GM18867 (cell line): ENCODE measurements around the gene TUNAR.

Experiments used
- ATAC-seq: cut with Tn5 transposase; IDR thresholded peaks from one replicate; pipeline ENCODE4 v1.9.1; 2021; ENCODE audit warnings: mild to moderate bottlenecking, moderate library complexity; ENCODE audit not compliant: unreplicated experiment

Gene TUNAR

DNA sequence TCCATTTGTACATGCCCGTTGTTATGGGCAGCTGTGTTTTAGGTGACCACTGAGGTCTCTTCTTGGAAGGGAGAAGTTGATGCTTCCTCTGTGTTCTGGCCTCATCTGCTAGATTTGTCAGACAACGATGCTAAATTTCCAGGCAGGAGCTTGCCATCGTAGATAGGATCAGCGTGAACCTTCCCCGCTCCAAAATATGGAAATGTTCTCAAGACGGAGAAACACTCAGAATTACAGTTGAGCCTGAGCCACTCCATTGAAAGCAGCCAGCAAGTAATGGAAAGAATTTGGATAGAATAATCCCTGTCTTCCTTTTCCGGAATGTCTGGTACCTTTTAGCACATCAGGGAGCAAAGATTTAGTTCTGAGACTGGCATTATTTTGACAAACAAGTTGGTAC, 34.8 kb downstream of the TUNAR start:
- ATAC-seq = no peak

DNA sequence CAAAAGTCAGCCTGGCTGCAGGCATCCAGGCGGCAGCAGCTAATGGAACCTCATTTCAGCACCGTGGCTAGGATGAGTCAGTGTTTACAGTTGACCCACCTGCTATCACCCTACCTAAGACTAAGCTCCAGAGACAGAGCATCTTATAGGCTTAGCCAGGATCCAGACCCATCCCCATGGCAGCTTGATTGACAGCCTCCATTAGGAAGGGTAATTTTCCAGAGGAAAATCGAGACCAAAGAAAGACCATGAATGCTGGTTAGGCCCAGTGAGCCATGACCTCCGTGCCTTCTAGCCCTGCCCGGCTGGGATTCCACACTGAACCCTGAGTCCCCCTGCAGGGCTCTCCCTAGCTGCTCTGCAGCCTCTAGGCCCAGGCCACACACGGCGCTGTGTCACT, 38.7 kb downstream of the TUNAR start:
- ATAC-seq = no peak

DNA sequence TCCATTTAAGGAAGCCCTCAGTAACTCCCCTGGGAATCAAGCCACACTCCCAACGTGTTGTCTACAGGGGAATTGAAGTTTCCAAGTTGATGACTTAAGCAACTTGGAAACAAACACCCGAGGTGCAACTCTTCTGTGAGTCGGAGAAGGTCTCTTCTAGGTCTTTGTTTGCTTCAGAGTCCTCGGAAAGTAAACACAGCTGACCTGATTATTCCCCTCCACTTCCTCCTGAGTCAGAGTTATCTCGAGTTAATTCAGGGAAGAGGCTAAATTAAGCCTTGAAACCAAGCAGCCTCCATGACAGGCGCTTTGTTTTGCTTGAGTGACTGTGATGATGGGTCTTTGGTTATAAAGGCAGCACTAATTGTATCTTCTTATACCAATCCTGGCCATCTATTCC, 41.8 kb downstream of the TUNAR start:
- no peak for ATAC-seq

DNA sequence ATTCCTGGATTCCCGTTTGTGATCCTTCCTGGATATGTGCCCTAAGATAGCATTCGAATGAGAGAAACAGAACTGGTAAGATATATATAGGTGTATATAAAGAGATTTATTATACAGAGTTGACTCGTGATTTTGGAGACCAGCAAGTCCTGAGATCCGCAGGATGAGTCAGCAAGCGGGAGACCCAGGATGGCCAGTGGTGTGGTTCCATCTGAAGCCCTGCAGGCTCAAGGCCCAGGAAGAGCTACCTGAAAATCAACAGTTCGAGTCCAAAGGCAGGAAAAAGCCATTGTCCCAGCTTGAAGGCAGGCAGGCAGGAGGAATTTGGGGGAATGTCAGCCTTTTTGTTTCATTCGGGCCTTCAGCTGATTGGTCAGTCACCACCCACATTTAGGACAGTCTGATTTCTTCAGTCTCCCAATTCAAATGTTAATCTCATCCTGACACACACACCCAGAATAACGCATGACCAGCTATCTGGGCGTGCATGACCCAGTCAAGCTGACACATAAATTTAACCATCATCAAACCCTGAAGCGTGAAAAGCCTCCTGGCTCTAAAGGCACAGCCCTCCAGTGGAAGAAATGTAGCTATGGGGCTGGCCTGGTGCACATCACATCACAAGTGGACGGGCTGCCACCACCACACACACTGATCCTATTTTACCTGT, 44.3 kb downstream of the TUNAR start:
- ATAC-seq = no peak

DNA sequence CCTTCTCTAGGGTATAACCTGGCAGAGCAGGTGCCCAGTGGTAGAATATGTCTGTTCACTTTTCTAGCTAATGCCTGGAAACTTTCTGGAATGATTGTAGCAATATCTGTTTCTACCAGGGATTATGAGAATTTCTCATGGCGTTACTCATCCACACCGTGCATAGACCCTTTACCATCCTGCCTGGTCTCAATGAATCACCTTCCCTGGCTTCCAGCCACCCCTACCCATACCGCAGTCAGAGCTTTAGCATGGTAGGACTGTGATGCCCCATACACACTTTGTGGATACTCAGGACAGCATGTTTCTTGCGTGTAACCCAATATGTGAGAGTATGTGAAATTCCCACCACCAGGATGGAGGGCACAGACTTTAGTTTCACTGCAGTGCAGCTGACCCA, 45.4 kb downstream of the TUNAR start:
- ATAC-seq = no peak

DNA sequence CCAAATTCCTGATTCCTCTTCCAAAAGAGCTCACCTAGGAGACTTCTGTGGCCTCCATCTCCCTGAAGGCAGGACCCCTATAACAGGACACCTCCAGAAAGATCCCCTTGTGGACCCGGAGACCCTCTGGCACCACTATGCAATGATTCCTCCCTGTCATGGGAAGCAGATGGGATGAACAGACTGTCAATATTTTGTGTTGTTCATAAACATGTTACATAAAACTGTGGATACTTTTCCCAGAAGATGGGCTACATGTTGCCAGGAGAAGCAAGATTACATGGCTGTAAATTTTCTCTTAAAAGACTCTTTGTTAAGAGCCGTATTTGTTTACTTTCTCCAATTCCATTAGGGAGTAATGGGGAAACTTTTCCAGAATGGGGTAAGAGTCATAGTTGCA, 52.1 kb downstream of the TUNAR start:
- no peak for ATAC-seq

DNA sequence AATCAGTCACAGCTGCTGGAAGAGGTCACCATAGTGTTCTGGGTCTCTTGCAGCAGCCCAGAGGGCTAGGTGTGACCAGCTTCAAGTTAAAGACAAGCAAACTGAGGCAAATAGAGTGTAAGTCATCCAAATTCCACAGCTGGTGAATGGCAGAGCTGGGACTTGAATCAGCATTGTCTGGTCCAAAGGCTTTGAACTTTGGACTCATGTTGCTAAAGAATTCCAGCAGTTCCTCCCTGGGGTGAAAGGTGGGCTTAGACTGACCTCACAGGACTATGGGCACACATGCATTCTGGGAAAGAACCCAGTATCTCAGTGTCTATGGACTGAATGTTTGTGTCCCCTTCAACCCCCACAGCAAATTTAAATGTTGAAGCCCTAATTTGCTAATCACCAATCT, 54.8 kb downstream of the TUNAR start:
- ATAC-seq = no peak

DNA sequence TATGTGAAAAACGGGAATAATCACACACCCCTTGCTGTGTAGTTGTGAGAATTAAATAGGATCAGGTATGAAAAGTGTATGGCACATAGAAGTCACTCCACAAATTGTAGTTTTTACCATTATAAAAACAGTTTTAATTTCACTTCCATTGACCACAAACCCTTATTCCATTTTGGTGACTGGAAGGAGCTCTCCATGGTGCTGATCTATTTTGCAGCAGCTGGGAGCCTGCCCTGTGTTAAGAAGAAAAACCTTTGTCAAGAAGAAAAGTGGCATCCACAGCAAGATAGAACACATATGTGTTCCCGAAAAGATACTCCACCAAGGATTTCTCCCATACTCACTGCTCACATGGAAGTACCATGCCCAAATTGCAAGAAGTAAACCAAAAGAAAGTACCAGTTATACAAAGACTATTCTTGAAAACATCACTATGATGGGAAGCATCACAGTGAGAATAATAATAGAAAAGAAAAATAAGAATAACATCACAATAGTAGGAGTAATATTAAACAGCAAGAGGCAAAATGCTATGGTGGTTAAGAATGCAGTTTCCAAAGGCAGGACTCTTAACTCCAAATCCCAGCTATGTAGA, 58.7 kb downstream of the TUNAR start:
- no peak for ATAC-seq

DNA sequence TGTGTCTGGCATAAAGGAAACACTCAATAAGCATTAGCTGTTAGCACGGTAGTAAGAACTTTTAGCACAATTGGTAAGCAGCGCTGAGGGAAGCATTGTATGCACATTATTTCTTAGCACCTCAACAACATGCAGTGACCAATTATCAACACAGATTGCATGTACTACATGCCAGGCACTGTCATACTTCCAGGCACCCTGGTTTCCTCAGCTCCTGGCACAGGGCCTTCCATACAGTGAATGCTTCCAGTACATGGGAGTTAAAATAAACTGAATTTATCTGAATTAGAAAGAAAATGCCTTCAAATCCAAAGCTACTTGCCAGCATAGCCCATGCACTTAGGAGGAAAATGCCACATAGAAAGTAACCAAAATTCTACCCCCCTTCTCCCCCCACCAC, 59.4 kb downstream of the TUNAR start:
- ATAC-seq = no peak

DNA sequence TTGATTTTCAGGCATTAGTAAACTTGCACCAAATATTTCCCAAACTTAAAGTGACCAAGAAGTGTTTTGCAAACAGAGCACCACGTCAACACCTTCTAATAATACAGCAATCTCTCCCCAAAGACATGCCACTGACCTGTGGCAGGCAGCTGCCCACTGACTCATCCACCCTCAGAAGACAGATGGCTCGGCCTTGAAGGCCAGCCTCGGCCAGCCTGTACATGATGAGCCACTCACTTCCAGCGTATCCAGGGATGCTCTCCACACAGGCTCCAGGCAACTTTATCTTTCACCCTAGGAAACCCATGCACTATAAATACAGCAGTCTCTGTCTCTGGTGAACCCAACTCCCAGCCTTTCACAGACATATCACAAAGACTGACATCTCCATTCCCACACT, 62.7 kb downstream of the TUNAR start:
- ATAC-seq = no peak

DNA sequence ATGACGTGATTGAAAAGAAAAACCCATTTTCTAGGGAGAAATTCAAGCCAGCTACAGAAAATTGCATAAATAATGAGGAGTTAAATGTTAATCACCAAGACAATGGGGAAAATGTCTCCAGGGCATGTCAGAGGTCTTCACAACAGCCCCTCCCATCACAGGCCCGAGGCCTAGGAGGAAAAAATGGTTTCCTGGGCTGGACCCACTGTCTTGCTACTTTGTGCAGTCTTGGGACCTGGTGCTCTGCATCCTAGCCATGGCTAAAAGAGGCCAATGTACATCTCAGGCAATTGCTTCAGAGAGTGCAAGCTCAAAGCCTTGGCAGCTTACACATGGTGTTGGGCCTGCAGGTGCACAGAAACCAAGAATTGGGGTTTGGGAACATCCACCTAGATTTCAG, 65.3 kb downstream of the TUNAR start:
- no peak for ATAC-seq

DNA sequence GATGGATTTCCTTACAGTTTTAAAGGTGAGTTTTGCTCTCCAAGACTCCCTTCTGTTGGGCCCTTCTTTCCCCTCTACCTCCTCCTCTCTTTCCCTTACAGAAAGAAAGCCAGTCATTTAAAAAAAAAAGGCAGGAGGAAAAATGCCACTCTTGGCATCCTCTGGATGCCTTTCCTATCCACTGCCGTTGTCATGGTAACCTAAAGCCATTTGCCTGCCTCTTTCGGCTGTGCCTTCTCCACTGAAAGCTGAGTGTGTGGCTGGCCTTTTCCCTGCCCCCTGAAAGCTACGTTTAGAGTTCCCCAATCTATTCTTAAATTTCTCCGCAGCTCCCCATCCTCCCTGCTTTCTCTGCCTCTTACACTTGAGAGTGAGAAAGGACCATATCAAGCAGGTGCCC, 67.1 kb downstream of the TUNAR start:
- ATAC-seq = no peak

DNA sequence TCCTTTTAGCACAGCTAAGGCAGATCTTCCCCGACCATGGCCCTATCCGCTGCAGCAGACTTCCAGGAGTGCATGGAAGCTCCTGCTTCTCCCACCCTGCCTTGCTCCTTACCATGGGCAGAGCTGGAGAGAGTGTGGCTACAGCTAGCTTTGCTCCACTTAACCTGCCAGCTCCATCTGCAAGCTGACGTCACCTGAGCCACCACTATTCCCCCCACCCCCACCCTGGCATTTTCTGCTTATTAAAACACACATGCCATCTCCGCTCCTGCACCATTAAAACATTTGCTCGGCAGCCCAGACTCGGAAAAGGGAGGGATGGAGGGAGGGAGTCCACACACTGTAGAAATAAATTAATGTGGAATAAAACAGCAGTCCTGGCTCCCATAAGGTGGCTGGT, 67.8 kb downstream of the TUNAR start:
- ATAC-seq = no peak

DNA sequence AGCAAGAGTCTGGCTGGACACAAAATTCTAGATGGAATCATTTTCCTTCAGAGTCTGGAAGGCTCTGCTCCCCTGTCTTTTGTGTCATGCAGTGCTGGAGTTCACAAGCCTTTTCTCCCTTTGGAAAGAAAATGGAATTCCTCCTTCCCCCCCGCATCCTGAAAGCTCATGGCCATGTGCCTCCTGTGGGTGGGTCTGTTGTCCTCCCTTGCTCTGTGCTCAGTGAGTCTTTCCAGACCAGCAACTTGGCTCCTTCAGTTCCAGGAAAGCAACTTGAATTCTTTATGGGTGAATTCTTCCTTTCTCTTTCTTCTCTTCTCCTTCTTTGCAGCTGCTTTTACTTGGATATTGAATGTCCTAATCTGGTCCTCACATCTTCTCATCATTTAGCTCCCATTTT, 70.2 kb downstream of the TUNAR start:
- ATAC-seq = no peak

DNA sequence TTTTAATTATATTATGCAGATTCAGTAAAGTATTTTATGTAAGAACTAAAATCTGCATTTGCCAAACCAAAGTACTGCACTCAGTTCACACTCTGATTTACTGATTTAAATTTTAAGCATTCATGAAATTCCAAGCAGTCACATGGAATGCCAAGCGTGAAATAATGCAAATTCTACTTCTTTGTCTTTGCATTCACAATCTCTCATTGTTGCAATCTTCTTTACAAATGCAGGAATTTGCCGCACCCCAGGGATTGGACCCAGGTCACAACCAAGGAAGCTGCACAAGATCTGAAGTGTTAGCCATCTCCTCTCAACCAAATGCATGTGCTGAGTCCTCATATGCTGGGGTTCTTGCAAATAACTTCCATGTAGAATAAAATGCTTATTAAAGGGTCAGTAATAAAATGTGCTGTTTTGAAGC, 71.9 kb downstream of the TUNAR start:
- no peak for ATAC-seq

DNA sequence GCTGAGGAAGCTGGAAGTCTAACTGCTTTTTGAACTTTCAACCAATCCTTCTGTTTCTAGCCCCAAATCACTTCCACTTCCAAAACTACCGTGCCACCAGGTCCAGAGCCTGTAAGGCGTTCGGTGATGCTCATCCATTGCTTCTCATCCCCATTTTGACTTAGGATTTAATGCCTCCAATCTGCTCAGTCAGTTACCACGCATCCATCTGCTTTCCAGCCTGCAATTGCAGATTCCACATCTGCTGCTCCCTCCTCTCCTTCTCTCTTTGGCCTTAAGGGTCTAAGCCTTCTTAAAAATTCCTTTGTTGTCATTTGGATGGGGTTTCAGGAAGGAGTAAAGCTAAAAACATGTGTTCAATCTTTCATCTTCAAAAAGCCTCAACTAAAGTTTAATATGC, 74.7 kb downstream of the TUNAR start:
- no peak for ATAC-seq

DNA sequence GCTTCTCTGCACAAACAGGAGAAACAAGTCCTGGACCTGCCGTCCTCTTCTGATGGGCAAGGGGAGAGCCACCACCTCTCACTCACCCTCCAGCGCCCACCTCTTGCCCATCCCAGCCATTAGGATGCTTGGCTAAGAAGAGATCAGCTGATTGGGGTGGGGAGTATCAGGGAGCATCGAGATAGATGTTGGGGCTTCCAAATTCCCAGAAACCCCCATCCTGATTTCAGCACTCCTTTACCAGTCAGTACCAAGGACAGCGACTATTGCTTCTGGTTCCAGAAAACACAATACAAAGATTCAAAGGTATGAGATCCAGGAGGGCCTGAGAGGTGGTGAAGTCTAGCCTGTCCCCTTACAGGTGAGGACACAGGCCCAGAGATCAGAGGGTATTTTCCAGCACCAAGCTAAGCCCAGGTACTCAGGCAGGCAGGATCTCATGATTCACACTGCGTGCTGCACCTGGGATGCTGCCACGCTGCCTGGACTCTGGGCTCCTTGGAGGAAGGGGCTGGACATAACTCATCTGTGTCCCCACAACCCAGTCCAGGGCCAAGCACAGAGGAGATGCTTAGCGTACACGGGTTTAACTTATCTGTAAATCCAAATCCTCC, 76.6 kb downstream of the TUNAR start:
- no peak for ATAC-seq

DNA sequence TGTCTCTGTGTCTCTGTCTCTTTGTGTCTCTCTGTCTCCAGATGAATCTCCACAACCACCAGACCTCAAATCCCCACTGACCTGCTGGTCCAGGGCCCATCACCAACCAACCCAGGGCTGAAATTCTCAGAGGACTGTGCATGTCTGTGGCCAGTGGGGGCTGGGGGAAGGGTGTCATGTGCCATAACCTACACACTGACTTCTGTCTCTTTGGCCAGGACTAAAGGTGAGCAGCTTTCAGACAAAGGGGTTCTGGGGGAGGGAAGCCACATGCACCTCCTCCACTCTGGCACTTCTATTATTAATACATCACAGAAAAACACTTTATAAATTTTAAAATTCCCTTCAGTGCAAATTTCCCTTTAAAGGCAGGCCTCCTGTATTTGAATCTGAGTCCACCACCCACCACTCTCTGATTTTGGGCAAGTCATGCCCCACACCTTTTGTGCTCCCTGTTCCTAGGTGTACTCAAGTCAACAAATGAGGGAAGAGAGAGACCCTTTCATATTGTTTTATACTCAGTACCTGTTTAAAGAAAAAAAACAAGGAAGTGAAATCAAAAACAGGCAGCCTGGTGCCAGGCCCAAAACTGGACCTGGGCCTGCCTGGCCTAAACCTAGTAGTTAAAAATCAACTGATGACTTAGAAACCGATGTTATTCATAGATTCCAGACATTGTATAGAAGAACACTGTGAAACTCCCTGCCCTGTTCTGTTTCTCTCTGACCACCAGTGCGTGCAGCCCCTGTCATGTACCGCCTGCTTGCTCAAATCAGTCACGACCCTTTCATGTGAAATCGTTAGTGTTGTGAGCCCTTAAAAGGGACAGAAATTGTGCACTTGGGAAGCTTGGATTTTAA, 80.2 kb downstream of the TUNAR start:
- no peak for ATAC-seq

DNA sequence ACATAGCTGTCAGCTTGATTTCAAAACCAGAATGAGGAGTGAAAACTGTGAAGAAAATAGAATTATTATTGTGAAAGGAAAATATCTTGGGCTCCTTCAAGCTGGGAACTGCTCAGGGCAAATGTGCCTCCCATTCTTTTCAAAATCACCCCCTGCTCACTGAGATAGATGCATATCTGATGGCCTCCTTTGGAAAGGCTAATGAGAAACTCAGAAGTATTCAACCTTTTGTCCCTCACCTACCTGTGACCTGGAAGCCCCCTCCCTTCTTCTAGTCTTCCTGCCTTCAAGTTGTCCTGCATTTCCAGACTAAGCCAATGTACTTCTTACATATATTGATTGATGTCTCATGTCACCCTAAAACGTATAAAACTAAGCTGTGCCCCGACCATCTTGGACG, 81.5 kb downstream of the TUNAR start:
- ATAC-seq = no peak

DNA sequence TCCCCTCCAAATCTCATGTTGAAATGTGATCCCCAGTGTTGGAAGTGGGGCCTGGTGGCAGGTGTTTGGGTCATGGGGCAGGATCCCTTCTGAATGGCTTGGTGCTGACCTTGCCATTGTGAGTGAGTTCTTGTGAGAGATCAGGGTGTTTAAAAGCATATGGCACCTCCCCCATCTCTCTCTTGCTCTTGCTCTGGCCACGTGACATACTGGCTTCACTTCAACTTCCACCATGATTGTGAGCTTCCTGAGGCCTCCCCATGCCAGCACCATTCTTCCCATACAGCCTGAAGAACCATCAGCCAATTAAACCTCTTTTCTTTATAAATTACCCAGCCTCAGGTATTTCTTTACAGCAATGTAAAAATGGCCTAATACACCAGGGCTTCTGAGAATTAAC, 82.7 kb downstream of the TUNAR start:
- ATAC-seq = no peak

DNA sequence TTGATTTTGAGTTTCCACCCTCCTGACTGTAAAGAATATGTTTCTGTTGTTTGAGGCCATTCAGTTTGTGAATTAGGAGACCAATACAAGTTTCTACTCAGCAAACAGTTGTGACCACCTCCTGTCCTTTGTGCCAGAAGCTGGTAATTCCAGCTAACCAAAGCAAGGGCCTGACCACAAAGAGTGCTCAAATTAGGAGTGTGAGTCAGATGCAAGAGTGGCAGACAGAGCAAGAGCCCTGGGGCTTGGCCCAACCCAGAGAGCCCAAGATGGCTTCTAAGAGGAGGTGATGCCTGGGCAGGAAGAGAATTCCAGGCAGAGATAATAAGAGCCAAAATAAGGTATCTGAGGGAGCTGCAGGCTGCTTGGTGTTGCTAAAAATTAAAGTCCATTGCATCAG, 84.8 kb downstream of the TUNAR start:
- no peak for ATAC-seq

DNA sequence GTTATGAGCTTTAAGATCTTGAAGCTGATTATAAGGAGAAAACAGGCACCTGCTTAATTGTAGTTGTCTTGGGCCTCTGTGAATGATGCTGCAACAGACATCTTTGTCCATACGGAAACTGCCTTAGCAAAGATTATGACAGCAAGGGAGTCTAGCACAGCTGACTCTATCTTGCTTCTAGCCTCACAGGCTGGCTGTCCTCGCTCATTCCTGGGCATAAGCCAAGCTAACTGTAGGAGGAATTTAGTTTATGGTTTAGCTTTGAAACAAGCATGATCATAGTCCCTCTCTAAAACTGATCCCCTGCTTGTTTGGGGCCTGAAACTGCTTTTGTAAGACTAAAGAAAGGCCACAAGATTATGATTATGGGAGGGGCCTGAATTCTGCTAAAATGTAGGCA, 88.3 kb downstream of the TUNAR start:
- ATAC-seq = no peak
